SK-N-MC (cell line): ENCODE data around the gene NACC2.
A peak's percentile ranks its signal among the peaks of the same experiment; 100 is the strongest.

ENCODE experiments used
- DNase-seq: peaks from one replicate; pipeline ENCODE4 v3.0.0-alpha.2; 2011; ENCODE audit warnings: low read depth, low spot score
- H3K27ac ChIP-seq: fragments of 200-600 bp; sonication (generic); 2 replicates; pipeline ENCODE4 v1.5.1; 2016; ENCODE audit warnings: mixed run types
- H3K36me3 ChIP-seq: fragments of 200-600 bp; sonication (generic); 2 replicates; pipeline ENCODE4 v1.6.1; 2017; ENCODE audit warnings: antibody characterized with exemption, low read length, mixed read lengths; ENCODE audit not compliant: insufficient read depth
- H3K4me3 ChIP-seq: fragments of 200-600 bp; sonication (generic); 2 replicates; pipeline ENCODE4 v1.5.1; 2016
- H3K9ac ChIP-seq: fragments of 200-600 bp; sonication (generic); 2 replicates; pipeline ENCODE4 v1.8.0; 2017; ENCODE audit warnings: mixed run types, mixed read lengths; ENCODE audit not compliant: insufficient read length
- H3K9me3 ChIP-seq: fragments of 200-600 bp; sonication (generic); 2 replicates; pipeline ENCODE4 v1.6.1; 2017; ENCODE audit warnings: low read depth, mild to moderate bottlenecking, antibody characterized with exemption, low read length, moderate library complexity, mixed read lengths
- EZH2 ChIP-seq: fragments of 200-600 bp; sonication (generic); IDR thresholded peaks from one replicate; pipeline ENCODE4 v1.6.1; 2017; ENCODE audit warnings: antibody characterized with exemption
- FOXP2 ChIP-seq: optimal IDR thresholded peaks from 2 replicates; pipeline ENCODE3; 2011; ENCODE audit warnings: mild to moderate bottlenecking, moderate library complexity; ENCODE audit not compliant: insufficient read depth; ENCODE audit errors: extremely low read length, control extremely low read depth
- POLR2AphosphoS5 ChIP-seq: IDR thresholded peaks from 2 replicates; pipeline ENCODE4 v1.6.1; 2012; ENCODE audit warnings: mild to moderate bottlenecking, low read depth, low read length, borderline replicate concordance

Gene NACC2

GRCh38 chr9:136007276-136007933 lies 87.7 kb downstream of the NACC2 start:
- TF ChIP-seq POLR2AphosphoS5, result no peak
- TF ChIP-seq FOXP2, result no peak
- no peak for TF ChIP-seq EZH2
- no peak overlapping the region for H3K4me3 ChIP-seq
- H3K27ac ChIP-seq, result peak overlapping the region; percentile 26; the same call in 1 of the 2 replicates
- no peak overlapping the region for H3K9ac ChIP-seq
- no peaks in the 10 kb centered on the region for H3K9me3 ChIP-seq
- DNase-seq, result no peak
- H3K36me3 ChIP-seq, result peaks cover 23% of the 10 kb centered on the region; the same call in 1 of the 2 replicates

- Histone ChIP-seq H3K9me3 (no peaks in the 10 kb centered on the region), H3K4me3 (no peak overlapping the region), H3K9ac (no peak overlapping the region), H3K27ac (peak overlapping the region; percentile 68; the same call in 1 of the 2 replicates), H3K36me3 (peaks cover 14% of the 10 kb centered on the region; the same call in 1 of the 2 replicates)
- no peak for TF ChIP-seq FOXP2
- TF ChIP-seq POLR2AphosphoS5, result no peak
- no peak for TF ChIP-seq EZH2
- DNase-seq, result no peak
Observed at GRCh38 chr9:136006169-136006568, 88.9 kb downstream of the NACC2 start.

- Histone ChIP-seq H3K9me3 (no peaks in the 10 kb centered on the region), H3K4me3 (no peak overlapping the region), H3K27ac (no peak overlapping the region), H3K36me3 (peaks cover 14% of the 10 kb centered on the region; the same call in 1 of the 2 replicates), H3K9ac (no peak overlapping the region)
- DNase-seq, result no peak
- TF ChIP-seq EZH2, result no peak
- no peak for TF ChIP-seq FOXP2
- TF ChIP-seq POLR2AphosphoS5, result no peak
Observed at GRCh38 chr9:136004712-136005111, 90.4 kb downstream of the NACC2 start.

GRCh38 chr9:136004219-136004618 lies 90.9 kb downstream of the NACC2 start:
- TF ChIP-seq EZH2 (no peak), POLR2AphosphoS5 (no peak), FOXP2 (no peak)
- no peaks in the 10 kb centered on the region for H3K9me3 ChIP-seq
- peaks cover 9% of the 10 kb centered on the region; the same call in 1 of the 2 replicates for H3K36me3 ChIP-seq
- no peak for DNase-seq
- no peak overlapping the region for H3K27ac ChIP-seq
- no peak overlapping the region for H3K9ac ChIP-seq
- no peak overlapping the region for H3K4me3 ChIP-seq

- Histone ChIP-seq H3K36me3 (peaks cover 5% of the 10 kb centered on the region; the same call in 1 of the 2 replicates), H3K4me3 (no peak overlapping the region), H3K27ac (no peak overlapping the region), H3K9me3 (no peaks in the 10 kb centered on the region), H3K9ac (no peak overlapping the region)
- DNase-seq, result no peak
- TF ChIP-seq POLR2AphosphoS5 (peak; percentile 12; the same call in 1 of the 2 replicates), EZH2 (no peak)
Observed at GRCh38 chr9:136003411-136004218, 91.5 kb downstream of the NACC2 start.

- H3K9ac ChIP-seq, result no peak overlapping the region
- H3K36me3 ChIP-seq, result peaks cover under 1% of the 10 kb centered on the region; the same call in 1 of the 2 replicates
- no peak for TF ChIP-seq EZH2
- TF ChIP-seq FOXP2, result no peak
- no peak for TF ChIP-seq POLR2AphosphoS5
- DNase-seq, result no peak
- H3K4me3 ChIP-seq, result no peak overlapping the region
- H3K9me3 ChIP-seq, result no peaks in the 10 kb centered on the region
- no peak overlapping the region for H3K27ac ChIP-seq
Observed at GRCh38 chr9:136002881-136003280, 92.2 kb downstream of the NACC2 start.

- Histone ChIP-seq H3K9ac (no peak overlapping the region), H3K36me3 (no peaks in the 10 kb centered on the region), H3K4me3 (no peak overlapping the region), H3K9me3 (no peaks in the 10 kb centered on the region), H3K27ac (no peak overlapping the region)
- DNase-seq, result no peak
- no peak for TF ChIP-seq FOXP2
- TF ChIP-seq POLR2AphosphoS5, result no peak
- no peak for TF ChIP-seq EZH2
Observed at GRCh38 chr9:136002215-136002614, 92.9 kb downstream of the NACC2 start.

- no peaks in the 10 kb centered on the region for H3K36me3 ChIP-seq
- no peak overlapping the region for H3K27ac ChIP-seq
- no peaks in the 10 kb centered on the region for H3K9me3 ChIP-seq
- TF ChIP-seq POLR2AphosphoS5 (no peak), FOXP2 (no peak), EZH2 (no peak)
- DNase-seq, result no peak
- no peak overlapping the region for H3K9ac ChIP-seq
- H3K4me3 ChIP-seq, result no peak overlapping the region
Observed at GRCh38 chr9:136001231-136001630, 93.9 kb downstream of the NACC2 start.
